Measurements from ENCODE around the gene PPM1H.

DNA sequence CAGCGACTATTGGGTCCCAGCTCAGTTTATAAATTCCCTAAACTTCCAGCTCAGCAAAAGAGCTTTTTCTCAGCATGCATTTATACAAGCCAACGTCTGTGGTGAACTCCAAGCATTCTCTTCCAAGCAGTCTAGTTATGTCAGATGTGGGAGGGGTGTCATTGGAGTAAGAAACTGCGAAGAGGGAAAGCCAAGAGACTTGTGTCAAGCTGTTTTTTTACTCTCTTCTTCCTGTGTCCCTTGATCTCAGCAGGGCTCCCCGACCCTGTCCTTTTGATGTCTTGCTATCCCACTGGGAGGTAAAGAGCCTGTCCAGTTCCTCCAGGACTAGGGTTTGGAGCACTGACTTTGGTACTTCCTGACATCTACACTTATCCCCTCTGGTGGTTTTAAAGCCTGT is 69.0 kb downstream of the PPM1H start:
- TF ChIP-seq, protein P1, sequence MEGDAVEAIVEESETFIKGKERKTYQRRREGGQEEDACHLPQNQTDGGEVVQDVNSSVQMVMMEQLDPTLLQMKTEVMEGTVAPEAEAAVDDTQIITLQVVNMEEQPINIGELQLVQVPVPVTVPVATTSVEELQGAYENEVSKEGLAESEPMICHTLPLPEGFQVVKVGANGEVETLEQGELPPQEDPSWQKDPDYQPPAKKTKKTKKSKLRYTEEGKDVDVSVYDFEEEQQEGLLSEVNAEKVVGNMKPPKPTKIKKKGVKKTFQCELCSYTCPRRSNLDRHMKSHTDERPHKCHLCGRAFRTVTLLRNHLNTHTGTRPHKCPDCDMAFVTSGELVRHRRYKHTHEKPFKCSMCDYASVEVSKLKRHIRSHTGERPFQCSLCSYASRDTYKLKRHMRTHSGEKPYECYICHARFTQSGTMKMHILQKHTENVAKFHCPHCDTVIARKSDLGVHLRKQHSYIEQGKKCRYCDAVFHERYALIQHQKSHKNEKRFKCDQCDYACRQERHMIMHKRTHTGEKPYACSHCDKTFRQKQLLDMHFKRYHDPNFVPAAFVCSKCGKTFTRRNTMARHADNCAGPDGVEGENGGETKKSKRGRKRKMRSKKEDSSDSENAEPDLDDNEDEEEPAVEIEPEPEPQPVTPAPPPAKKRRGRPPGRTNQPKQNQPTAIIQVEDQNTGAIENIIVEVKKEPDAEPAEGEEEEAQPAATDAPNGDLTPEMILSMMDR (IDR thresholded peaks at IDR 0.05), result no peak
- no peak for TF ChIP-seq POLR2A (IDR thresholded peaks at IDR 0.05)

Data from lower leg skin (tissue), 3 donors.